Measurements from ENCODE around the gene NHS.

NHS gene

GRCh38 chrX:17740137-17741122 is 365.4 kb downstream of the NHS start:
- no peak for DNase-seq

GRCh38 chrX:17741123-17741511 is 366.1 kb downstream of the NHS start:
- no peak for DNase-seq

GRCh38 chrX:17743913-17744312 is 368.9 kb downstream of the NHS start:
- DNase-seq: no peak

- no peak for DNase-seq
These were observed 370.0 kb downstream of the NHS start for GRCh38 chrX:17744896-17745523.

- DNase-seq: no peak
These were observed 372.7 kb downstream of the NHS start for GRCh38 chrX:17747692-17748091.

- no peak for DNase-seq
These were observed 373.7 kb downstream of the NHS start for GRCh38 chrX:17748684-17749083.

- DNase-seq: no peak
These were observed 375.4 kb downstream of the NHS start for GRCh38 chrX:17750436-17750835.

- DNase-seq: no peak
These were observed 383.4 kb downstream of the NHS start for GRCh38 chrX:17758382-17758781.

GRCh38 chrX:17759990-17760389 is 385.0 kb downstream of the NHS start:
- DNase-seq: no peak

GRCh38 chrX:17767734-17768133 is 392.7 kb downstream of the NHS start:
- no peak for DNase-seq

GRCh38 chrX:17768997-17769396 is 394.0 kb downstream of the NHS start:
- DNase-seq: no peak

GRCh38 chrX:17769701-17770269 is 394.8 kb downstream of the NHS start:
- no peak for DNase-seq

- no peak for DNase-seq
These were observed 398.3 kb downstream of the NHS start for GRCh38 chrX:17773221-17773876.

GRCh38 chrX:17774053-17774452 is 399.1 kb downstream of the NHS start:
- no peak for DNase-seq

- no peak for DNase-seq
These were observed 404.0 kb downstream of the NHS start for GRCh38 chrX:17778997-17779396.

- DNase-seq: no peak
These were observed 404.4 kb downstream of the NHS start for GRCh38 chrX:17779434-17779833.
